ENCODE measurements around the gene UNG. TPM values are rescaled to one million over a fixed set of nuclear protein-coding genes. Genes with fewer than 3 reads are reported as not detected.
"Not testable (repeated sequence)": the region's sequence is repeated elsewhere in the genome, so short reads cannot be mapped to it uniquely, and the experiment has no call there.

The UNG gene
- 28.3 TPM for total RNA-seq

- DNase-seq (ENCODE audit: low read depth in 2 of 3, low spot score in 2 of 3), result peak; percentile 91 to 97 (median 95)
Measured at GRCh38 chr12:109097435-109098182, at the start of gene UNG. UNG (plus strand) TSS chr12:109097597; CDS start chr12:109097680, 83 bp downstream.

- not testable (repeated sequence) for DNase-seq (ENCODE audit: low read depth in 2 of 3, low spot score in 2 of 3)
Measured at GRCh38 chr12:109048706-109049105, 48.7 kb upstream of the UNG start.

- not testable (repeated sequence) for DNase-seq (ENCODE audit: low read depth in 2 of 3, low spot score in 2 of 3)
Measured at GRCh38 chr12:109049794-109050193, 47.6 kb upstream of the UNG start.

- no peak for DNase-seq (ENCODE audit: low read depth in 2 of 3, low spot score in 2 of 3)
Measured at GRCh38 chr12:109052097-109052413, 45.3 kb upstream of the UNG start.

GRCh38 chr12:109052414-109053323, 44.7 kb upstream of the UNG start, which contains the start of gene USP30:
USP30 (plus strand) TSS chr12:109052576; CDS start chr12:109052679, 103 bp downstream.
- DNase-seq (ENCODE audit: low read depth in 2 of 3, low spot score in 2 of 3), result peak; percentile 75 to 90 (median 87)

- DNase-seq (ENCODE audit: low read depth in 2 of 3, low spot score in 2 of 3), result peak; percentile 16 to 61 (median 48)
Measured at GRCh38 chr12:109053382-109054123, 43.8 kb upstream of the UNG start.

GRCh38 chr12:109054124-109054513, 43.3 kb upstream of the UNG start:
- not testable (repeated sequence) for DNase-seq (ENCODE audit: low read depth in 2 of 3, low spot score in 2 of 3)

GRCh38 chr12:109054520-109054919, 42.9 kb upstream of the UNG start:
- DNase-seq (ENCODE audit: low read depth in 2 of 3, low spot score in 2 of 3), result no peak

GRCh38 chr12:109056891-109057290, 40.5 kb upstream of the UNG start:
- DNase-seq (ENCODE audit: low read depth in 2 of 3, low spot score in 2 of 3), result no peak

- no peak for DNase-seq (ENCODE audit: low read depth in 2 of 3, low spot score in 2 of 3)
Measured at GRCh38 chr12:109057376-109057775, 40.0 kb upstream of the UNG start.

- DNase-seq (ENCODE audit: low read depth in 2 of 3, low spot score in 2 of 3), result no peak
Measured at GRCh38 chr12:109058773-109059172, 38.6 kb upstream of the UNG start.

GRCh38 chr12:109064143-109064542, 33.3 kb upstream of the UNG start:
- DNase-seq (ENCODE audit: low read depth in 2 of 3, low spot score in 2 of 3), result no peak

GRCh38 chr12:109065154-109065852, 32.1 kb upstream of the UNG start:
- no peak for DNase-seq (ENCODE audit: low read depth in 2 of 3, low spot score in 2 of 3)

- DNase-seq (ENCODE audit: low read depth in 2 of 3, low spot score in 2 of 3), result no peak
Measured at GRCh38 chr12:109065853-109066193, 31.6 kb upstream of the UNG start.

- no peak for DNase-seq (ENCODE audit: low read depth in 2 of 3, low spot score in 2 of 3)
Measured at GRCh38 chr12:109069307-109070271, 27.8 kb upstream of the UNG start.

GRCh38 chr12:109074866-109075265, 22.5 kb upstream of the UNG start:
- no peak for DNase-seq (ENCODE audit: low read depth in 2 of 3, low spot score in 2 of 3)

GRCh38 chr12:109082751-109083150, 14.6 kb upstream of the UNG start:
- DNase-seq (ENCODE audit: low read depth in 2 of 3, low spot score in 2 of 3), result no peak

- DNase-seq (ENCODE audit: low read depth in 2 of 3, low spot score in 2 of 3), result no peak
Measured at GRCh38 chr12:109084425-109084824, 13.0 kb upstream of the UNG start.

- no peak for DNase-seq (ENCODE audit: low read depth in 2 of 3, low spot score in 2 of 3)
Measured at GRCh38 chr12:109085590-109085989, 11.8 kb upstream of the UNG start.
